KOPT-K1 (cell line): ENCODE data around the gene GJB6.

ENCODE experiments used
- H3K27ac ChIP-seq: fragments of 200-600 bp; sonication (generic); 2 replicates; pipeline ENCODE4 v1.5.1; 2016; ENCODE audit warnings: antibody characterized with exemption, mild to moderate bottlenecking, low read depth, low read length; ENCODE audit not compliant: poor library complexity, severe bottlenecking
- H3K36me3 ChIP-seq: fragments of 200-600 bp; sonication (generic); 2 replicates; pipeline ENCODE4 v1.5.1; 2017; ENCODE audit warnings: antibody characterized with exemption, mild to moderate bottlenecking, low read length, moderate library complexity; ENCODE audit not compliant: insufficient read depth
- H3K9me3 ChIP-seq: fragments of 200-600 bp; sonication (generic); 2 replicates; pipeline ENCODE4 v1.5.1; 2017; ENCODE audit warnings: antibody characterized with exemption, low read length, mild to moderate bottlenecking; ENCODE audit not compliant: insufficient read depth, poor library complexity, severe bottlenecking

The GJB6 gene

GRCh38 chr13:20182231-20182846, 49.8 kb downstream of the GJB6 start:
- H3K27ac ChIP-seq = no peak overlapping the region
- no peaks in the 10 kb centered on the region for H3K36me3 ChIP-seq
- H3K9me3 ChIP-seq = no peaks in the 10 kb centered on the region

- no peaks in the 10 kb centered on the region for H3K9me3 ChIP-seq
- no peak overlapping the region for H3K27ac ChIP-seq
- H3K36me3 ChIP-seq = no peaks in the 10 kb centered on the region
These were observed 50.9 kb downstream of the GJB6 start for GRCh38 chr13:20181188-20181587.

- Histone ChIP-seq H3K9me3 (no peaks in the 10 kb centered on the region), H3K27ac (no peak overlapping the region), H3K36me3 (no peaks in the 10 kb centered on the region)
These were observed 54.0 kb downstream of the GJB6 start for GRCh38 chr13:20178156-20178555.

GRCh38 chr13:20177049-20177831, 54.9 kb downstream of the GJB6 start:
- Histone ChIP-seq H3K27ac (no peak overlapping the region), H3K36me3 (no peaks in the 10 kb centered on the region), H3K9me3 (no peaks in the 10 kb centered on the region)

GRCh38 chr13:20175907-20176652, 56.0 kb downstream of the GJB6 start:
- H3K36me3 ChIP-seq = no peaks in the 10 kb centered on the region
- H3K9me3 ChIP-seq = no peaks in the 10 kb centered on the region
- no peak overlapping the region for H3K27ac ChIP-seq

GRCh38 chr13:20175406-20175794, 56.7 kb downstream of the GJB6 start:
- H3K9me3 ChIP-seq = no peaks in the 10 kb centered on the region
- no peaks in the 10 kb centered on the region for H3K36me3 ChIP-seq
- no peak overlapping the region for H3K27ac ChIP-seq

- no peak overlapping the region for H3K27ac ChIP-seq
- no peaks in the 10 kb centered on the region for H3K36me3 ChIP-seq
- no peaks in the 10 kb centered on the region for H3K9me3 ChIP-seq
These were observed 57.3 kb downstream of the GJB6 start for GRCh38 chr13:20174656-20175405.

GRCh38 chr13:20173116-20173746, 58.9 kb downstream of the GJB6 start:
- Histone ChIP-seq H3K9me3 (no peaks in the 10 kb centered on the region), H3K36me3 (no peaks in the 10 kb centered on the region), H3K27ac (no peak overlapping the region)
